Endothelial cell of umbilical vein (primary cell): Measurements from ENCODE around the gene MED14.

ENCODE experiments used
- EZH2 ChIP-seq: IDR thresholded peaks from 2 replicates; pipeline ENCODE4 v1.6.1; 2012; ENCODE audit warnings: borderline replicate concordance, low read depth, mild to moderate bottlenecking, moderate library complexity, low read length, inconsistent platforms; ENCODE audit not compliant: severe bottlenecking
- FOS ChIP-seq: IDR thresholded peaks from 2 replicates; pipeline ENCODE4 v1.6.1; 2011; ENCODE audit warnings: mild to moderate bottlenecking, low read length, moderate library complexity, borderline replicate concordance; ENCODE audit not compliant: insufficient read depth
- JUN ChIP-seq: IDR thresholded peaks from 2 replicates; pipeline ENCODE4 v1.6.1; 2011; ENCODE audit warnings: borderline replicate concordance, low read depth; ENCODE audit not compliant: insufficient read length, insufficient read depth
- MYC ChIP-seq: IDR thresholded peaks from one replicate; pipeline ENCODE4 v1.6.1; 2011; ENCODE audit warnings: mild to moderate bottlenecking, low read depth, low read length
- POLR2A ChIP-seq: IDR thresholded peaks from 2 replicates; pipeline ENCODE4 v1.6.1; 2012; ENCODE audit warnings: low read depth, mild to moderate bottlenecking, control low read depth, low read length
- POLR2AphosphoS5 ChIP-seq: IDR thresholded peaks from 2 replicates; pipeline ENCODE4 v1.6.1; 2012; ENCODE audit warnings: low read depth, mild to moderate bottlenecking, control low read depth, low read length, moderate library complexity; ENCODE audit not compliant: insufficient read depth
- TF ChIP-seq, protein P1 (sequence below): IDR thresholded peaks from 2 replicates; pipeline ENCODE4 v1.6.1; 2011; ENCODE audit not compliant: insufficient read depth, insufficient read length
- TF ChIP-seq, protein P2 (sequence below), 2 donors: IDR thresholded peaks; 1 replicate in 1 of 2; 2 replicates in 1 of 2; pipeline ENCODE4 v1.5.1; 2011; ENCODE audit warnings: low read length in 2 of 2, mild to moderate bottlenecking in 2 of 2, moderate library complexity in 2 of 2, control low read depth in 1 of 2, inconsistent platforms in 1 of 2, low read depth in 1 of 2; ENCODE audit not compliant: insufficient read depth in 1 of 2; ENCODE audit errors: extremely low read depth in 1 of 2

DNA sequence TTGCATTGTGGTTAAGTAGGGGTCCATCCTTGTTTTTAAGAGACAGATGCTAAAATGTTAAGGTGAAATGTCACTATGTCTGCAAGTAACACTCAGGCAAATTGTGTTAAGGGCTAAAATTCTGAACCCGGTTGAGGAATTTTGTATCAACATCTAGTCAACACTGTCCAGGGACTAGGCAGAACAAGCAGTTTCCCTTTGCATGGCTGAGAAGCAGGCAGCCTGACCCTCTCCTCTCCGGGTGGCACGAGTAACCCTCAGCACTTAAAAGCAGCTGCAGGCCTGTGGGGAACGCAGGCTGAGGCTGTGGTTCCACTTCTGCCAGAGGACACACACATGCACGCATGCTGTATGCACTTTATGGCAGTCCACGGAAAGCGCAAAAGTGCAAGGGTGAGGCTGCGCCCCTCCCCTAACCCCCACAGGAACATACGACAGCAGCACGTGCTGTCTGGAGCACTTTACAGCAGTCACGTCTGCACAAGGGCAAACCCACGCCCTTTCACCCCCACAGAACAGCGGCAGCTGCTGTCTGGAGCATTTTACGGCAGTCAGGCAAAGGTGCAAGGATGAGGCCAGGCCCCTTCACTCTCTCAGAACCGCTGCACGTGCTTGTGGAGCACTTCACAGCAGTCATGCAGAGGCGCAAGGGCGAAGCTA is 112.7 kb downstream of the MED14 start:
- TF ChIP-seq, protein P1, sequence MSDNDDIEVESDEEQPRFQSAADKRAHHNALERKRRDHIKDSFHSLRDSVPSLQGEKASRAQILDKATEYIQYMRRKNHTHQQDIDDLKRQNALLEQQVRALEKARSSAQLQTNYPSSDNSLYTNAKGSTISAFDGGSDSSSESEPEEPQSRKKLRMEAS, result no peak
- TF ChIP-seq POLR2A (no peak), MYC (no peak), POLR2AphosphoS5 (no peak), EZH2 (no peak), FOS (no peak), JUN (no peak)
- TF ChIP-seq, protein P2, sequence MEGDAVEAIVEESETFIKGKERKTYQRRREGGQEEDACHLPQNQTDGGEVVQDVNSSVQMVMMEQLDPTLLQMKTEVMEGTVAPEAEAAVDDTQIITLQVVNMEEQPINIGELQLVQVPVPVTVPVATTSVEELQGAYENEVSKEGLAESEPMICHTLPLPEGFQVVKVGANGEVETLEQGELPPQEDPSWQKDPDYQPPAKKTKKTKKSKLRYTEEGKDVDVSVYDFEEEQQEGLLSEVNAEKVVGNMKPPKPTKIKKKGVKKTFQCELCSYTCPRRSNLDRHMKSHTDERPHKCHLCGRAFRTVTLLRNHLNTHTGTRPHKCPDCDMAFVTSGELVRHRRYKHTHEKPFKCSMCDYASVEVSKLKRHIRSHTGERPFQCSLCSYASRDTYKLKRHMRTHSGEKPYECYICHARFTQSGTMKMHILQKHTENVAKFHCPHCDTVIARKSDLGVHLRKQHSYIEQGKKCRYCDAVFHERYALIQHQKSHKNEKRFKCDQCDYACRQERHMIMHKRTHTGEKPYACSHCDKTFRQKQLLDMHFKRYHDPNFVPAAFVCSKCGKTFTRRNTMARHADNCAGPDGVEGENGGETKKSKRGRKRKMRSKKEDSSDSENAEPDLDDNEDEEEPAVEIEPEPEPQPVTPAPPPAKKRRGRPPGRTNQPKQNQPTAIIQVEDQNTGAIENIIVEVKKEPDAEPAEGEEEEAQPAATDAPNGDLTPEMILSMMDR (IDR thresholded peaks at IDR 0.05; ENCODE audit: extremely low read depth in 1 of 2, insufficient read depth in 1 of 2, low read depth in 1 of 2, low read length in 2 of 2), result no peak
